GF-D8 (cell line): Measurements from ENCODE around the gene DEPDC1.

Experiments used
- DNase-seq: peaks from one replicate; lab custom pipeline; 2025; lab: John Stamatoyannopoulos, UW

DEPDC1 gene

DNA sequence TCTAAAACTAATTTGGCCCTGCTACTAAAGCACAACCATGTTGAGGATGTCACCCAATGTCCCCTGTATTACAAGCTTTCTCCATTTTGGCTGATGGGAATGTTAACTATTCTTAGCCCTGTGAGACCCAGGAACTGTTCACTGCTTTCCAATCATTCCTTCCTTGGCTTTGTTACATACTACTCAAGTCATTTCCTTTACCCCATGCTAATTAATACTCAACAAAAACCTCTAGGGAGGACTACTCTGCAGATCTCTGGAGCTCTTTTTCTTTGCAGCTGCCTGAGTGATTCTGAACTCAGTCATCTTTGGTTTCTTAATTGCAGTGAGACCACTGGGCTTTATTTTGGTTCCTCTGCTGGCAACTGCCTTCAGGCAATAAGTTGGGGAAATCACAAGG, 23.8 kb downstream of the DEPDC1 start:
- DNase-seq = no peak

DNA sequence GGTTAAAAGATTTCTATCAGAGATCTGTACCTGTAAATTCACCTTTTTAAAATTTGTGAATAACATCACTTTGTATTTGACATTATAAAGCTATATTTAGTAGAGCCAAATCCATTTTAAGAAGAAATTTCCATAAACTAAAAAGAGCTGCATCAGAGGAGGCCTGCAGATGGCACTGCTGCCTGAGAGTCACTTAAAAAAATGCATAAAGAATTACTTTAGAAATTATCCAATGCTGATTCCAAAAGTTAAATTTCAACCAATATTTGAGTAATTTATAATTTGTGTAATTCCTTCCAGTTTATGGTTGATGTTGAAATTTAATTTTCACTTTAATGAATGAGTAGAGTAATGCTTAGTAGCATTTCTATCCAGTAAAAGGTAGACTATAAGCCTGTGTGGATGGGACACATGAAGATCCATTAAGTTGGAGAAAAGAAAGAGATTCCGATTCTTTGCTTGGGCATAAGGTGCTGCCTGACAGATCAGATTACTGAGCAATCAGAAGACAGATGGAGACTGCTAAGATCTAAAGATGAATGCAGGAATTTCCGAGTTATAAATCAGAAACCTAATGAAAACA, 26.4 kb downstream of the DEPDC1 start:
- DNase-seq = no peak

DNA sequence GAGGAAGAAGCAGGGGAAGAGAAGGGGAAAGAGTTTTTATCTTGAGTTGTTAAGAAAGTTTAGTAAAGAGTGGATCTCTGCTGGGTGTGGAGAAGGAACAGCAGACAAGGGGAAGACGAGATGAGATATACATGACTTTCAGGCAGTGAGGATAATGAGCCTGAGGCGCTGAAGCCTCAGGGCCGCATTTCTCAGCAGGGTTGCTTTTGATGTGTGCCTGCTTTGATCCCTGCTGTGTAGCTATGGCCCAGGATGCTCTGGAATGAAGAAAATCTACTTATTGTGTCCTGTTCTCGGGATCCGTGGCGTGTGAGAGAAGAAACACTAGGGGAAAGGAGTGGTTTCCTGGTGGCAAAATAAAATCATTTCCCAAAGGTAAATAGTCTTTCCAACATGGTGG, 32.0 kb downstream of the DEPDC1 start:
- no peak for DNase-seq

DNA sequence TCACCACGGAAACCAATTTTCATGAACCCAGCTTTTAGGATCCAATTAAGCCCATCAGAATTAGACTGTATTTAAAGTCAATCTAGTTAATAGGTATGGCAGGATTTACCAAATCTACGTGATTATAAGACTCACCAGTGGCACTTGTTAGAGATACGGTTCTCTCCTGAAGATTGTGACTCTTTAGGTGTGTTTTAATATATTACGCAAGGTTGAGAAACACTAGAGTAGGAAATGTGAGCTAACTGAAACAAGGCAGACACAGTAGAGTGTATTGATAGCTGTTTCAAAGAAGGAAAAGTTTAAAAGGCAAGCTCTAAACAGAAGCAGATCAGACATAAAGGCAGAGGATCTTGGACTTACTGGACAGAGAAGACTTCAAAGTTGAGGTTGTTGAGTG, 35.9 kb downstream of the DEPDC1 start:
- DNase-seq = no peak

DNA sequence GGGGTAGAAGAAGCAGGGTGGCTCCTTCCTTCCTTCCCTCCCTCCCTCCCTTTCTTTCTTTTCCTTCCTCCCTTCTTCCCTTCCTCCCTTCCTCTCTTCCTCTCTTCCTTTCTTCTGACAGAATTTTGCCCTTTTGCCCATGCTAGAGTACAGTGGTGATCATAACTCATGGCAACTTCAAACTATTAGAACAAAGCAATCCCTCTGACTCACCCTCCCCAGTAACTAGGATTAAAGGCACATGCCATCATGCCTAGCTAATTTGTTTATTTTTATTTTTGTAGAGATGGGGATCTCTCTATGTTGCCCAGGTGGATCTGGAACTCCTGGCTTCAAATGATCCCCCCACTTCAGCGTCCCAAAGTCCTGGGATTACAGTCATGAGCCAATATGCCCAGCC, 37.1 kb downstream of the DEPDC1 start:
- DNase-seq = no peak

DNA sequence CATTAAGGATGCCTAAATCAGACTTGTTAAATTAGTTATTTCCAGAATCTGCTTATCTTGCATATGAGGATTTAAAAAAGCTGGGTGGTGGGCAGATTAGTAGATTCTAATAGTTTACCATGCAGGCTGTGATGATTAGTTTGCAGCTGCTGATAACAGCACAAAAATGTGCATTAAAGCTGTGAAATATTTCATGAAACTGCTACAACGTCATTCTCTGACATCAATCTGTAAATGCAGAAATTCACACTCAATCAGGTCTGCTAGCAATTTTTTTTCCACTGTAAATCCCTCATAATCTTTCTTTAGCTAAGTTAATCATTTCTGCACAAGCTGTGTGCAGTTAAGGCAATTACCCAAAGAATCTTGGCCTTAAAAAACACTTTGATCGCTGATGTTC, 37.8 kb downstream of the DEPDC1 start:
- no peak for DNase-seq

DNA sequence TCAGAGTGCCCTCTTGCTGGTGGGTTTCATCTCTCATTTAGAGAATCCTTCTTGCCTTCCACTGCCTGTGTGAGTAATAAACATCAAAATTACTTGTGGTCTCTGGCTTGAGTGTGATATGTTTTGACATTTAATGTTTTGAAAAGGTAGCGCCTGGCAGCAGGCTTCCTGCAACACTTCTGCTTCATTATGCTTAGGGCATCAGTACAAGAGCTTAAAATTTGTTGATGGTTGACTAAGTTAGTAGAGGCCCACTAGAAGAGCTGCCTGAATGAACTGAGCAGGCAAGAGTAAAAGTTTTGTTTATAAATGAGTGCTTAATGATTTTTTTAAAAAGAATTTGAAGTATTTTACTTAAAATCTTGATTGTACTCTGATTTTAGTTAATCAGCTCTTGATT, 40.7 kb downstream of the DEPDC1 start:
- DNase-seq = no peak

DNA sequence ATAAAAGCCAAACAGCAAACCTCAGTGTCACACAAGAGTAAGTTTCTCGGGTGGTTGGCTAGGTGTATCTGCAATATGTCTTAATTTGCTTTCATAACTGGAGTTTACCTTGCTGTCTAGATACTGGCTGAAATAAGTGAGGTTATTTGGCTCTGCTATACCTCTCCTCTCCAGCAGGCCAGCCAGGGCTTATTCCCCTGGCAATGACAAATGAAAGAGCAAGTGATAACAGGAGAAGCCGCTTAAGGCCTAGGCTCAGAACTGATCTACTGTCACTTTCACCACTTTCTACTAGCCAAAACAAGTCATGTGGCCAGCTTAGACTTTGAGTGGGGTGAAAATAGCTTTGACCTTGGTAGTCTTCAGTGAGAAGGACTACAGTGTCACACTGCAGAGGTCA, 42.3 kb downstream of the DEPDC1 start:
- no peak for DNase-seq

DNA sequence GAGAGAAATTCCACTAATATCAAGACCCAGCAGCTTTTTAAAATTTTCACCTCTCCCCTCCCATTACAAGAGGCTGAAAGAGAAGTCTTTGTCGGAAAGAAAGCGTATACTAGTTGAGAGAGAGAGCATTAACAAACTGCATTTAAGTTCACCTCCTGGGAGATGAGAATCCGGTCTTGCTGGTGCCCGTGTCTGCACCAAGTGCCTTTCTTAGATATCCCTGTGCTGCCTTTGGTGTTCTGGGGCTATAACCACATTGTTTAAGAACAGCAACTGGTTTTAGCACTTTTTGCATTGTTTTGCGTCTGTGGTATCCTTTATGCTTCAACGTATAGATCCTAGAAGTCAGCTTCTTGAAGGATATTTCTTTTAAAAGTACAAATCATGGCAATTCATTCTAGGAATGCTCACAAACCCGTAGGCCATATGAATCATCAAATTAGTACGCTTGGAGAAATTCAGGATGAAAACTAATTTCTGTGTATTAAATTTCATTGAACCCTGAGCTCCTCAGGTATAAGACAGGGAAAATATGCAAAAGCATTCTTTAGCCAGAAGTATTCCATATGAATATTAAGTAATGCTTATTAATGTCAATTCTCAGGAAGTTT, 43.7 kb downstream of the DEPDC1 start:
- no peak for DNase-seq

DNA sequence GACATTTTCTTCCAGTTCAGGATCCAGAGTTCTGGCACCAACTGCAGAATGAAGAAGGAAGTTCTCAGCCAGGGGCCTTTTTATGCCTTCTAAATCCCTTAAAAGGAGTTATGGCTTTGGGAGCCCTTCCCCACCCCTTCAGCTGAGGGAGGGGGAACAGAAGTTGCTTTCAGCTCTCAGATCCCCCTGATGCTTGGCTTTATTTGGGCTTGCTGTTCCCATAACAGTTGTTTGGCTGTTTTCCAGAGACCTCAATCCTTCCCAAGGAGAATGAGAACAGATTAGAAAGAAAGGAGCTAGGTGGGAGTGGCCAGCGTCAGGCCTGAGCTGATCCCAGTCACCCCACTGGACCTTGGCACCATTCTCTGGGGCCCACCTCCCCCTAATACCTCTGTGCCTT, 47.0 kb downstream of the DEPDC1 start, which contains the start of gene RPE65:
Gene RPE65, minus strand, starts transcription at position 54 of the 400 bp plus-strand sequence. Its CDS starts 49 bp downstream, at position 5.
- DNase-seq = no peak

DNA sequence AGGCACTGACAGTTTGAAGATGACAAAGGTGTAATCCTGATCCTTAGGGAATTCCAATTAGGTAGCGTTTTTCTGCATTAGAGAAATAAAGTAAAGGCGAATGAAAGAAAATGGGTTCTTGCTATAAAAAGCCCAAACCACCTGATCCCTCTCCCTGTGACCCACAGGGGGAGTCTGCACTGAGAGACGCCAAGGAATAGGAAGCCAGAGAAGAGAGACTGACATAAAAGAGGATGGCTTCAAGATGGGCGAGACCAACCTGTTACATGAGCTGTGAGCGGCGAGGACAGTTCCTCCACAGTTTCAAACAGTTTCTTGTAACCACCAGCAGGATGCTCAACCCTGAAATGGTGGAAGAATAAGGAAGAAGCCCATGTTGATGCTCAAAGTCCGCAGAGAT, 48.5 kb downstream of the DEPDC1 start:
- no peak for DNase-seq

DNA sequence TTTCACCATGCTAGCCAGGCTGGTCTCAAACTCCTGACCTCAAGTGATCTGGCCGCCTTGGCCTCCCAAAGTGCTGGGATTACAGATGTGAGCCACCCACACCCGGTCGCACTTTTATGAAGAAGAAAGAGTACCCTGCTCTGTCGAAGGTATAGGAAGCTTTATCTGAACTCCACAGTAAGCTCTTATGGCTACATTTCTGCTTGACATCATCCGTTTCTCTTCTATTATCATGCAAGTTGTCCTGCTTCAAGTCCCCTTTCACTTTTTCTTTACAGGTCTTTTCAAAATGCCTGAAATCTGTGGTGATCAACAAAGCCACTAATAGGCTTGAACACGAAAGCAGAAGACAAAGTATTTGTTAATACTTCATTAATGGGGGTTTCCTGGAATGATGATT, 51.2 kb downstream of the DEPDC1 start:
- no peak for DNase-seq

DNA sequence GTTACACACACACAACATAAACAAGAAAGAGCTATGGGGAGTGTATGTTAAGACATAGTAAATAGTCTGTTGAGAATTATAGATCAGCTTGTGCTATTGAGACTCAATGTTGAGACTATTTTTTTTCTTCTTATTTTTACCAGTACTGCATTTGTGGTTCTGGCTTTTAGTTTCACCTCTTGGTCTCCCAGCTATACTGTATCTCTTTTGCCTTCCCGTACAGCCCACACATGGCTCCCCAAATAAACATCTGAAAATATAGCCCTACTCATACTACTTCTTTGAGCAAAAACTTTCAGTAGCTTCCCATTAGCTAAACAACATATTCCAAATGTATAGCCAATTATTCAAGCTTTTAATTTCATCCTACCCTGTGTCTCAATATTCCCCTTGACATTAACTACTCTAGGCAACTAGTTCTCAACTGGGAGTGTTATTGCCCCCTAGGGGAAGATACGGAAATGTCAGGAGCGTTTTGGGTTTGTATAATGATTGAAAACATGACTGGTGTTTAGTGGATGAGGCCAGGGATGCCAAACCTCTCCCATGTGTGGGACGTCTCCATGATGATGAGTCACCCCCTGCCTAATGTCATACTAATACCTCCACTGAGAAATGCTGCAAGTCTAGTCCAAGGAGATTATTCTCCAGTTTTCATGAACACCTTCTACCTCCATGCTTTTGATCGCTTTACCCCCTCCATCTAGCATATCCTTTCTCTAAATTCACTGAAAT, 53.9 kb downstream of the DEPDC1 start:
- DNase-seq = no peak

DNA sequence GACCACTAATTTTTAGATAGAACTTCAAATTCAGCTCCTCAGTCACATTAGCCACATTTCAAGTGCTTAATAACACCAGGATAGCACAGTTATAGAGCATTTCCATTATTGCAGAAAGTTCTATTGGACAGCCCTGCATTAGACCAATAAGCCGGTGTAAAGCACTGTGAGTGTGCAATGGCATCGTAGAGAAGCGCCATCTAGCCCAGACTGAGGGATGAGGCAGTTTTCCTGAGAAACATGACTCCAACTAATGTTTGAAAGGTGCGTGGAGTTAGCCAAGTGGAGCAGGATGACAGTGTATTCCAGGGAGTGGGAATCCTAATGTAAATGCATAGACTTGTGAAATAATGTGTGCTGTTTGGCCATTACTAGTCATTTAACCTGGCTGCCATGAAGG, 54.9 kb downstream of the DEPDC1 start:
- DNase-seq = no peak

DNA sequence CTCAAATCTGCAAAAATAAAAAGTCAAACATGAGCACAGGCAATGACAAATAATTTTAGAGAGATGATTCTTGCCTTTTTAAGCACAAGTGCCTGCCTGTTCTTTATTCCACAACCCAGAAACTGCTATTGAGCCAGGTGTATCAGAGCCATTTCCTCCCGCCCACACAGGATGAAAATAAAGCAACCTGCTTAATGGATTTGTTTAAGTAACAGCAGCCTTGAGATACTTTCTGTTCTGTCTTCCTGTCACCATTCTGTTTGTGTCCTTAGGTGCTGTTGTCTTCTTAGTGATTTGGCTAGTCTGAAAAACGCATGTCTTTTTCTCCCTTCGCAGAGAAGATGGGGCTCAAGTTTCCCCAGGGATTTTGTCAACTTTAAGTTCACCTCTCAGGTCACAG, 58.6 kb downstream of the DEPDC1 start:
- no peak for DNase-seq

DNA sequence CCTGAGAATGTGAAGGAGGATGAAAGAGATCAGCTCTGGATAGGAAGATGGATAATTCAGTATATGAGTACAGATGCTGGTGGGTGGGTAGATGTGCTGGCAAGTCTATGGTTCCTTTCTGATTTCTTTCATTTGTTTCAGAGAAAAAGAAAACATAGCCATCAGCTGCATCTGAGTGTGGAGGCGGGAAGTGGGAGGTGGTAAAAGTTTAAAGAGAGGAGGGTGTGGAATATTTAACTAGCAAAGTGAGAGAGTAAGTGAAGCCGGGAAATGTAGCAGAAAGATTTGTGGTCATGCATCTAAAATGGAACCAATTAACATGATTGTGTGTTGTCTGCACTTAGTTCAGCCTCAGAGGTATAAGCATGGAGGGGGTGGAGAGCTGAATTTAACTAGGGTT, 63.5 kb downstream of the DEPDC1 start:
- DNase-seq = no peak

DNA sequence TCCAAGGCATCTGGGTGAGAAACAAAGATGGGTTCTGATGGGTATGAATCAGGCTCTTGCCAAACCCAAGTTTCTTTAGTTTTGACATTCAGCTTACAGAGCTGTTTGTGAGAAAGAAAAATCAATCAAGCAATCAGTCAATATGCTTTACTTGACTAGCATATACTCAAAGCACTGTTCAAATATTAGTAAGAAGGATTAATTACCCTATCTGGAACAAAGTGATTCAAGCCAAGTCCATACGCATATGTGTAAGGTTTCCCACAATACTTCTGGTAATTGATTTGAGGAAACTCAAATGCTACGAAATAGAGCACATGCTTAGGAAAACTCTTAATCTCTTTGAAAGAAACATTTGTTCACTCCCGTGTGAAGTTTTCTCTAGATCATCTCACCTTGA, 65.8 kb downstream of the DEPDC1 start:
- DNase-seq = no peak

DNA sequence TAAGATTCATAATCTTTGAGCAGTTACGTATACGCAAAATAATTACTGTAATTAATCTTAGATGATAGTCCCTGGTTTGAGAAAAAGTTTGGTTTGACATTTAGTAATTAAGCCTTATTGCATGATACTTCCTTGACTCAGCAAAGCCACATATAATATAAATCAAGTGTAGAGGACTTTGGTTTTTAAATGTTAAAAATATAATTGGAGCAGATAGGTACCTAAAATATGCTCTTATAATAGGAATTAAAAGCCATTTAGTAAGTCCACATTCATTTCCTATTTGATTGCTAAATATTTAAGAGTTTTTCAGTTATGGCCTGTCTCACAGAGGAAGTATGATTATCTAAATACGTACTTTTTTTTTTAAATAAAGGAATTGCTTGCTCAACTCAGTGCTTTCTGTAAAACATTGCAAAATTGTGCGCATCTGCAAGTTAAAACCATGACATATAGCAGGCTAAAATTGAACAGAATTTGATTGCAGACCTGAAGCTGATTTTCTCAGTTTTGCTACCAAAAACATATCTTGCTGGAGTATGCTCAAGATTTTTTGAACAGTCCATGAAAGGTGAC, 67.6 kb downstream of the DEPDC1 start:
- no peak for DNase-seq

DNA sequence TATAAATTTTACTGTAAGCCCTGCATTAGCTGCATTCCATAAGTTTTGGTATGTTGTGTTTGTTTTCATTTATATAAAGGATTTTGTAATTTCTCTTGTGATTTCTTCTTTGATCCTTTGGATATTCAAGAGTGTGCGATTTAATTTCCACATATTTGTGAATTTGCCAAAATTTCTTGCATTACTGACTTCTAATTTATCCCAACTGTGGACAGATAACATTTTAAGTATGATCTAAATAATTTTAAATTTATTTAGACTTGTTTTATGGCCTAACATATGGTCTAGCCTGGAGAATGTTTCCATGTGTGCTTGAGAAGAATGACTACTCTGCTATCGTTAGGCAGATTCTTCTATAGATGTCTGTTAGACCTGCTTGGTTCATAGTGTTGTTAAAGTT, 70.3 kb downstream of the DEPDC1 start:
- DNase-seq = no peak
